B cell (primary cell): ENCODE results near the gene ITGA7. TPM values are rescaled to one million over a fixed set of nuclear protein-coding genes. Genes with fewer than 3 reads are reported as not detected.

Experiments used
- ATAC-seq: fragments of 200-7000 bp; cut with Tn5 transposase; one replicate; pipeline ENCODE4 v1.10.0; 2021; ENCODE audit warnings: low read depth, mild to moderate bottlenecking, moderate number of reproducible peaks, moderate library complexity
- CTCF ChIA-PET: fragments of 350-600 bp; sonication (Branson Sonifier 250); formaldehyde crosslinking; loops from one replicate; lab custom pipeline; 2021; ENCODE audit warnings: antibody characterized with exemption, inconsistent platforms; lab: Charles Lee
- POLR2A ChIA-PET: fragments of 350-600 bp; sonication (Branson Sonifier 250); formaldehyde crosslinking; loops from one replicate; lab custom pipeline; 2021; ENCODE audit warnings: antibody characterized with exemption; lab: Charles Lee
- DNase-seq: peaks from one replicate; pipeline ENCODE4 v3.0.0; 2013
- H2AFZ ChIP-seq: 2 replicates; pipeline ENCODE4 v1.6.1; 2012; ENCODE audit warnings: mild to moderate bottlenecking, low read depth, low read length; ENCODE audit not compliant: insufficient read depth, poor library complexity, severe bottlenecking
- H3K27ac ChIP-seq, 2 donors: 1 replicate in 1 of 2; 2 replicates in 1 of 2; pipeline ENCODE4 v1.5.1; 2012 to 2013; ENCODE audit warnings: low read length in 2 of 2, mild to moderate bottlenecking in 2 of 2, moderate library complexity in 1 of 2
- H3K27me3 ChIP-seq, 4 experiments: fragments of 200-600 bp in 1 of 4; sonication (generic) in 1 of 4; replicated peaks in 1 of 4; 1 replicate in 2 of 4; 2 replicates in 2 of 4; pipeline versions ENCODE4 v1.6.1 to v1.7.0; 2013 to 2016; ENCODE audit warnings: low read length in 3 of 4, mild to moderate bottlenecking in 2 of 4, mixed read lengths in 1 of 4, moderate library complexity in 1 of 4; ENCODE audit not compliant: insufficient read depth in 4 of 4, control insufficient read depth in 3 of 4; ENCODE audit errors: control extremely low read depth in 1 of 4
- H3K36me3 ChIP-seq, 2 experiments: replicated peaks in 1 of 2; 1 replicate in 1 of 2; 2 replicates in 1 of 2; pipeline versions ENCODE4 v1.6.1 to v1.7.1; 2013; ENCODE audit warnings: low read length in 1 of 2; ENCODE audit not compliant: insufficient read depth in 2 of 2, control insufficient read depth in 1 of 2; ENCODE audit errors: control extremely low read depth in 1 of 2, extremely low read depth in 1 of 2
- H3K4me1 ChIP-seq, 2 donors: fragments of 200-600 bp in 1 of 2; sonication (generic) in 1 of 2; 1 replicate in 1 of 2; 2 replicates in 1 of 2; pipeline versions ENCODE4 v1.5.1 to v1.6.1; 2013 to 2017; ENCODE audit warnings: low read length in 2 of 2; ENCODE audit not compliant: control insufficient read depth in 2 of 2, insufficient read depth in 2 of 2
- H3K4me2 ChIP-seq: replicated peaks from 2 replicates; pipeline ENCODE3; 2012; ENCODE audit warnings: mild to moderate bottlenecking, low read depth, low read length; ENCODE audit not compliant: poor library complexity, severe bottlenecking
- H3K4me3 ChIP-seq, 5 experiments: fragments of 200-600 bp in 1 of 5; sonication (generic) in 1 of 5; 1 replicate in 3 of 5; 2 replicates in 2 of 5; pipeline versions ENCODE4 v1.5.1 to v1.7.0; 2011 to 2016; ENCODE audit warnings: low read length in 4 of 5, mild to moderate bottlenecking in 4 of 5, low read depth in 2 of 5, control low read depth in 1 of 5, moderate library complexity in 1 of 5; ENCODE audit not compliant: insufficient read depth in 1 of 5; ENCODE audit errors: control extremely low read depth in 1 of 5, extremely low read depth in 1 of 5
- H3K79me2 ChIP-seq: fragments of 200-600 bp; sonication (generic); one replicate; pipeline ENCODE4 v1.6.0; 2016; ENCODE audit warnings: low read length; ENCODE audit not compliant: control insufficient read depth, insufficient read depth
- H3K9ac ChIP-seq: fragments of 200-600 bp; sonication (generic); 2 replicates; pipeline ENCODE4 v1.6.1; 2017; ENCODE audit warnings: mild to moderate bottlenecking, low read length, moderate library complexity
- H3K9me3 ChIP-seq, 3 donors: one replicate each; pipeline versions ENCODE4 v1.6.1 to v1.7.1; 2013; ENCODE audit warnings: low read length in 2 of 3; ENCODE audit not compliant: control insufficient read depth in 2 of 3, insufficient read depth in 1 of 3; ENCODE audit errors: control extremely low read depth in 1 of 3
- H4K20me1 ChIP-seq: 2 replicates; pipeline ENCODE4 v1.6.0; 2012; ENCODE audit warnings: mild to moderate bottlenecking, low read length; ENCODE audit not compliant: insufficient read depth, control insufficient read depth, poor library complexity, severe bottlenecking
- H3K27ac Mint-ChIP-seq: one replicate; pipeline ENCODE4 v1.8.0; 2021; ENCODE audit warnings: mixed read lengths
- H3K27me3 Mint-ChIP-seq: one replicate; pipeline ENCODE4 v1.8.0; 2021; ENCODE audit warnings: mixed read lengths
- H3K4me1 Mint-ChIP-seq: one replicate; pipeline ENCODE4 v1.8.0; 2021; ENCODE audit warnings: mixed read lengths
- H3K4me3 Mint-ChIP-seq: one replicate; pipeline ENCODE4 v1.8.0; 2021; ENCODE audit warnings: mixed read lengths
- H3K9me3 Mint-ChIP-seq: one replicate; pipeline ENCODE4 v1.8.0; 2022; ENCODE audit warnings: mixed read lengths; ENCODE audit not compliant: insufficient read depth
- CTCF ChIP-seq: fragments of 200-600 bp; IDR thresholded peaks from one replicate; pipeline ENCODE4 v1.8.0; 2022; ENCODE audit warnings: antibody characterized with exemption, mild to moderate bottlenecking
- EZH2 ChIP-seq: IDR thresholded peaks from 2 replicates; pipeline ENCODE4 v1.6.1; 2012; ENCODE audit warnings: borderline replicate concordance, low read depth, mild to moderate bottlenecking, moderate library complexity, low read length; ENCODE audit not compliant: insufficient read depth, poor library complexity, severe bottlenecking
- WGBS: methylation state at CpG from one replicate; pipeline ENCODE4 v1.1.5; 2013; ENCODE audit warnings: missing lambda C conversion rate; ENCODE audit not compliant: insufficient coverage; 5-methylcytosine and 5-hydroxymethylcytosine counted together
- intact Hi-C: fragments of 100-400 bp; cut with micrococcal nuclease; formaldehyde crosslinking; loops from one replicate; pipeline ENCODE4 v1.10.0; 2022
- polyA plus RNA-seq: library from polyadenylated mRNA; depleted of rRNA; stranded (reverse); fragments of >200 nt; gene quantifications from 2 replicates; pipeline ENCODE4 v1.2.3, GENCODE V29; 2012
- total RNA-seq, 2 donors: library from RNA; stranded (reverse); fragments of 120-200 nt in 1 of 2; gene quantifications; 1 replicate in 1 of 2; 2 replicates in 1 of 2; pipeline versions ENCODE4 v1.2.3 to v1.2.4, GENCODE V29; 2013 to 2022

ITGA7 gene
- total and polyA plus RNA-seq, 2 donors (not counting 1 experiment from before 2014, with no cell fraction given) = 2.4 to 3.3 TPM

- no peaks in the 10 kb centered on the region for H3K27me3 Mint-ChIP-seq
- Histone ChIP-seq H3K36me3 (no peaks in the 10 kb centered on the region), H3K79me2 (peaks cover 6% of the 10 kb centered on the region), H3K27ac (no peak overlapping the region), H3K4me1 (peaks cover 20 to 32% of the 10 kb centered on the region in 2 donors), H3K4me3 (peak overlapping the region; percentile 58 to 77 (median 69)), H2AFZ (peak overlapping the region; percentile 79), H3K4me2 (peak overlapping the region; percentile 97), H4K20me1 (no peaks in the 10 kb centered on the region), H3K9ac (peak overlapping the region; percentile 77), H3K9me3 (no peaks in the 10 kb centered on the region), H3K27me3 (no peaks in the 10 kb centered on the region)
- peaks cover 37% of the 10 kb centered on the region for H3K4me1 Mint-ChIP-seq
- ATAC-seq = peak; percentile 44
- POLR2A ChIA-PET = interaction anchor here (0.6 to 1.3 kb wide), 4 partner anchors 51 to 442 kb away, joined by 3 read pairs; partner anchors contain the start of gene ZC3H10
- CTCF ChIA-PET = interaction anchor here (0.7 to 4.3 kb wide), 7 partner anchors 9 to 336 kb away, joined by 3 to 12 read pairs (median 4); partner anchors contain the start of gene BLOC1S1
- peak; percentile 71 for DNase-seq
- intact Hi-C loops = loop anchor here (5.0 kb wide), 1 partner anchor 724 kb away; the partner anchor contains the start of gene SPRYD4
- no peaks in the 10 kb centered on the region for H3K9me3 Mint-ChIP-seq
- no peak for TF ChIP-seq CTCF
- no peak for TF ChIP-seq EZH2
- H3K4me3 Mint-ChIP-seq = peak overlapping the region; percentile 97
- H3K27ac Mint-ChIP-seq = peak overlapping the region; percentile 87
- 1% methylated on average over 73 of the region's 73 CpGs for WGBS
Measured at GRCh38 chr12:55743406-55744339, 36.0 kb upstream of the ITGA7 start.
